ENCODE data around the gene NDFIP1.

The NDFIP1 gene

DNA sequence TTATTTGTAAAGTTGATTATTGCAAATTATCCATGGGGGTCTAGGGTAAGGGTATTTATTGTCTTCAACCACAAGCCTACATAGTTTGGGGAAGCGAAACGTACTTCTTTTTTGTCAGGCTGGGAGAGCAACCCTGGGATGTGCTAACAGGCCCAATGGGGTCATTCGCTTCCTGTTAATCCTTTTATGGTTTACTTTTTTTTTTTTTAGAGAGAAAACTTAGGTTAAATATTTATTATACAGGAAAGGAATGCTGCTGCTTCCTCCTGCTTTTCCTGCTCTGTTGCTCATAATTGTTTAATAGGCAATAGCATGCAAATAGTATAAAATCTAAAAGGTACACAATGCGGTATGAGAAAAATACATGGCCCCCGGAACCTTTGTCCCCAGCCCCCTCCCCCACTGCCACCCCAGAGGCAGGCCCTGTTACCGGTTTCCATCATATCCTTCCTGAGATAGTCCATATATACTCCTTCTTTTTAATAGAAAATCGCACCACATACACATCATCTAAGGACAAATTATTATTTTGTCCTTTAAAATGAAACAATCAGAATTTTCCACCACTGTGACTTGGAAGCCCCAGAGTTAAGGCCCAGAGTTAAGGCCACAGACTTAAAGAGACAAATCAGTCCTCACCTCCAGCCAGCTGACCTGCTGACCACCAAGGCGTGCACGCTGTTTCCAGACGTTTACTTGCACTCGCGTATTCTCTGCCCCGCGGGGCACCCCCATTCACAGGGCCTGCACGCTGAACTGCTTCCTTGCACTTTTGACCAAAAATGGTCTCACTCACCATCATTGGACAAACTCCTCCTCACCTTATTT is 83.9 kb downstream of the NDFIP1 start:
- CTCF ChIA-PET = interaction anchor here (0.6 kb wide), 2 partner anchors 19 to 356 kb away, joined by 3 read pairs; no protein-coding TSS in a partner anchor
- Histone ChIP-seq H3K4me1 (ENCODE audit: control insufficient read depth, insufficient read depth, low read length) (no peaks in the 10 kb centered on the region), H3K36me3 (ENCODE audit: control insufficient read depth in 2 of 2, insufficient read depth in 1 of 2, low read length in 2 of 2) (no peaks in the 10 kb centered on the region), H3K27ac (ENCODE audit: extremely low read depth, low read depth, low read length) (no peak overlapping the region), H3K4me3 (ENCODE audit: low read depth, low read length) (no peak overlapping the region), H3K9me3 (ENCODE audit: control insufficient read depth, insufficient read depth, low read depth, low read length) (no peaks in the 10 kb centered on the region)
- no peak for TF ChIP-seq ZNF510 (tag by site-specific recombination; IDR thresholded peaks at IDR 0.05; ENCODE audit: insufficient replicate concordance)
- no peak for TF ChIP-seq GLI4 (tag by site-specific recombination; IDR thresholded peaks at IDR 0.05)
- TF ChIP-seq ZBTB8A (tag by site-specific recombination; IDR thresholded peaks at IDR 0.05) = no peak
- TF ChIP-seq TRIM28 (IDR thresholded peaks at IDR 0.05; ENCODE audit: borderline replicate concordance, low read length) = no peak
- no peak for TF ChIP-seq HOXC10 (CRISPR knock-in tag; IDR thresholded peaks at IDR 0.05)
- TF ChIP-seq, protein P1, sequence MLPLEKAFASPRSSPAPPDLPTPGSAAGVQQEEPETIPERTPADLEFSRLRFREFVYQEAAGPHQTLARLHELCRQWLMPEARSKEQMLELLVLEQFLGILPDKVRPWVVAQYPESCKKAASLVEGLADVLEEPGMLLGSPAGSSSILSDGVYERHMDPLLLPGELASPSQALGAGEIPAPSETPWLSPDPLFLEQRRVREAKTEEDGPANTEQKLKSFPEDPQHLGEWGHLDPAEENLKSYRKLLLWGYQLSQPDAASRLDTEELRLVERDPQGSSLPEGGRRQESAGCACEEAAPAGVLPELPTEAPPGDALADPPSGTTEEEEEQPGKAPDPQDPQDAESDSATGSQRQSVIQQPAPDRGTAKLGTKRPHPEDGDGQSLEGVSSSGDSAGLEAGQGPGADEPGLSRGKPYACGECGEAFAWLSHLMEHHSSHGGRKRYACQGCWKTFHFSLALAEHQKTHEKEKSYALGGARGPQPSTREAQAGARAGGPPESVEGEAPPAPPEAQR (tag by site-specific recombination; IDR thresholded peaks at IDR 0.05) = no peak
- no peak for TF ChIP-seq ZBTB1 (tag by site-specific recombination; IDR thresholded peaks at IDR 0.05)
- TF ChIP-seq, protein P2, sequence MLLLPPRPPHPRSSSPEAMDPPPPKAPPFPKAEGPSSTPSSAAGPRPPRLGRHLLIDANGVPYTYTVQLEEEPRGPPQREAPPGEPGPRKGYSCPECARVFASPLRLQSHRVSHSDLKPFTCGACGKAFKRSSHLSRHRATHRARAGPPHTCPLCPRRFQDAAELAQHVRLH (tag by site-specific recombination; IDR thresholded peaks at IDR 0.05) = no peak
- no peak for TF ChIP-seq ZNF292 (tag by site-specific recombination; IDR thresholded peaks at IDR 0.05; ENCODE audit: borderline replicate concordance, low read depth)
- TF ChIP-seq ZNF610 (tag by site-specific recombination; IDR thresholded peaks at IDR 0.05; ENCODE audit: borderline replicate concordance) = no peak
- TF ChIP-seq ZNF114 (tag by site-specific recombination; IDR thresholded peaks at IDR 0.05) = no peak
- POLR2A ChIA-PET = no interaction called here

DNA sequence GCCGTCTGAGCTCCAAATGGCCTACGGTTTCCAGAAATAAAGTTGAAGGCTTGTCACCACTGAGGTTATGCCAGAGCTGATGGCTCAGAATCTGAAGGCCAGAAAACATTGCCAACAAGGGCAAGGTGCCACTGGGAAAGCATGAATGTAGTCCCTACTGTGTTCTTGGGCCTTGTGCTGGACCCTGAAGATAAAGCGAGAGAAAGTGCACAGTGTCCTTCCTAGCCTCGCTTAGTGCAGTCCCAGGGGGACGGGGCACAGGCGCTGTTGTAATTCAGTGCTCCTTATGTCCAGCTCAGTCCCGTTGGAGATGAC is 84.5 kb downstream of the NDFIP1 start:
- POLR2A ChIA-PET = no interaction called here
- CTCF ChIA-PET = interaction anchor here (0.5 to 0.6 kb wide), 3 partner anchors 18 to 356 kb away, joined by 3 read pairs; no protein-coding TSS in a partner anchor
- Histone ChIP-seq H3K27ac (ENCODE audit: extremely low read depth, low read depth, low read length) (no peak overlapping the region), H3K9me3 (ENCODE audit: control insufficient read depth, insufficient read depth, low read depth, low read length) (no peaks in the 10 kb centered on the region), H3K4me3 (ENCODE audit: low read depth, low read length) (no peak overlapping the region), H3K36me3 (ENCODE audit: control insufficient read depth in 2 of 2, insufficient read depth in 1 of 2, low read length in 2 of 2) (no peaks in the 10 kb centered on the region), H3K4me1 (ENCODE audit: control insufficient read depth, insufficient read depth, low read length) (no peaks in the 10 kb centered on the region)
- no peak for TF ChIP-seq ZBTB7A (tag by site-specific recombination; IDR thresholded peaks at IDR 0.05; ENCODE audit: low read depth)
- no peak for TF ChIP-seq ZNF24 (tag by site-specific recombination; IDR thresholded peaks at IDR 0.05)
- TF ChIP-seq, protein P3, sequence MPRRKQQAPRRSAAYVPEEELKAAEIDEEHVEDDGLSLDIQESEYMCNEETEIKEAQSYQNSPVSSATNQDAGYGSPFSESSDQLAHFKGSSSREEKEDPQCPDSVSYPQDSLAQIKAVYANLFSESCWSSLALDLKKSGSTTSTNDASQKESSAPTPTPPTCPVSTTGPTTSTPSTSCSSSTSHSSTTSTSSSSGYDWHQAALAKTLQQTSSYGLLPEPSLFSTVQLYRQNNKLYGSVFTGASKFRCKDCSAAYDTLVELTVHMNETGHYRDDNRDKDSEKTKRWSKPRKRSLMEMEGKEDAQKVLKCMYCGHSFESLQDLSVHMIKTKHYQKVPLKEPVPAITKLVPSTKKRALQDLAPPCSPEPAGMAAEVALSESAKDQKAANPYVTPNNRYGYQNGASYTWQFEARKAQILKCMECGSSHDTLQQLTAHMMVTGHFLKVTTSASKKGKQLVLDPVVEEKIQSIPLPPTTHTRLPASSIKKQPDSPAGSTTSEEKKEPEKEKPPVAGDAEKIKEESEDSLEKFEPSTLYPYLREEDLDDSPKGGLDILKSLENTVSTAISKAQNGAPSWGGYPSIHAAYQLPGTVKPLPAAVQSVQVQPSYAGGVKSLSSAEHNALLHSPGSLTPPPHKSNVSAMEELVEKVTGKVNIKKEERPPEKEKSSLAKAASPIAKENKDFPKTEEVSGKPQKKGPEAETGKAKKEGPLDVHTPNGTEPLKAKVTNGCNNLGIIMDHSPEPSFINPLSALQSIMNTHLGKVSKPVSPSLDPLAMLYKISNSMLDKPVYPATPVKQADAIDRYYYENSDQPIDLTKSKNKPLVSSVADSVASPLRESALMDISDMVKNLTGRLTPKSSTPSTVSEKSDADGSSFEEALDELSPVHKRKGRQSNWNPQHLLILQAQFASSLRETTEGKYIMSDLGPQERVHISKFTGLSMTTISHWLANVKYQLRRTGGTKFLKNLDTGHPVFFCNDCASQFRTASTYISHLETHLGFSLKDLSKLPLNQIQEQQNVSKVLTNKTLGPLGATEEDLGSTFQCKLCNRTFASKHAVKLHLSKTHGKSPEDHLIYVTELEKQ (tag by site-specific recombination; IDR thresholded peaks at IDR 0.05; ENCODE audit: borderline replicate concordance) = no peak

DNA sequence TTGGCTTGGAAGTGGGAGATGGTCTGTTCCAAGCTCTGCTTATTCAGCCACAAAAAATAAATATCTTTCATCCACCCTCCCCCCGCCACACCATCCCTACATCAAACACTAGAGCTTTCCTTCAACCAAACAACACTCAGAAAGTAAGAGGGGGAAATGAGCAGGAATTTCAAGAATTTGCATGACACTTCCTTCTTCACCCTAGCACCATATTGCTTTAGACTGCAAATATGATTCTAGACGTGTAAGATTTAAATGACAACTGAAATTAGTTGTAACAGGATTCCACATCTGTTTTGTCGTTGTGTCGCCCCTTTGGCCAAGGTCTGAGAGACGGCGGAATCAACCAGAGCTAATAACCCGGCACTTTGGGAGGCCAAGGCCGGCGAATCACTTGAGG is 88.5 kb downstream of the NDFIP1 start:
- Histone ChIP-seq H3K27ac (ENCODE audit: extremely low read depth, low read depth, low read length) (no peak overlapping the region), H3K36me3 (ENCODE audit: control insufficient read depth in 2 of 2, insufficient read depth in 1 of 2, low read length in 2 of 2) (no peaks in the 10 kb centered on the region), H3K4me1 (ENCODE audit: control insufficient read depth, insufficient read depth, low read length) (no peaks in the 10 kb centered on the region), H3K9me3 (ENCODE audit: control insufficient read depth, insufficient read depth, low read depth, low read length) (no peaks in the 10 kb centered on the region), H3K4me3 (ENCODE audit: low read depth, low read length) (no peak overlapping the region)
- CTCF ChIA-PET = interaction anchor here (0.5 to 0.7 kb wide), 2 partner anchors 195 to 496 kb away, joined by 3 read pairs; no protein-coding TSS in a partner anchor
- POLR2A ChIA-PET = no interaction called here
- no peak for TF ChIP-seq ZNF629 (tag by site-specific recombination; IDR thresholded peaks at IDR 0.05)
- TF ChIP-seq, protein P4, sequence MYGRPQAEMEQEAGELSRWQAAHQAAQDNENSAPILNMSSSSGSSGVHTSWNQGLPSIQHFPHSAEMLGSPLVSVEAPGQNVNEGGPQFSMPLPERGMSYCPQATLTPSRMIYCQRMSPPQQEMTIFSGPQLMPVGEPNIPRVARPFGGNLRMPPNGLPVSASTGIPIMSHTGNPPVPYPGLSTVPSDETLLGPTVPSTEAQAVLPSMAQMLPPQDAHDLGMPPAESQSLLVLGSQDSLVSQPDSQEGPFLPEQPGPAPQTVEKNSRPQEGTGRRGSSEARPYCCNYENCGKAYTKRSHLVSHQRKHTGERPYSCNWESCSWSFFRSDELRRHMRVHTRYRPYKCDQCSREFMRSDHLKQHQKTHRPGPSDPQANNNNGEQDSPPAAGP (tag by site-specific recombination; IDR thresholded peaks at IDR 0.05) = no peak
- no peak for TF ChIP-seq ZNF596 (tag by site-specific recombination; IDR thresholded peaks at IDR 0.05)
- no peak for TF ChIP-seq SCRT1 (tag by site-specific recombination; IDR thresholded peaks at IDR 0.05; ENCODE audit: borderline replicate concordance)
- TF ChIP-seq ZNF747 (tag by site-specific recombination; IDR thresholded peaks at IDR 0.05) = no peak
- TF ChIP-seq, protein P5, sequence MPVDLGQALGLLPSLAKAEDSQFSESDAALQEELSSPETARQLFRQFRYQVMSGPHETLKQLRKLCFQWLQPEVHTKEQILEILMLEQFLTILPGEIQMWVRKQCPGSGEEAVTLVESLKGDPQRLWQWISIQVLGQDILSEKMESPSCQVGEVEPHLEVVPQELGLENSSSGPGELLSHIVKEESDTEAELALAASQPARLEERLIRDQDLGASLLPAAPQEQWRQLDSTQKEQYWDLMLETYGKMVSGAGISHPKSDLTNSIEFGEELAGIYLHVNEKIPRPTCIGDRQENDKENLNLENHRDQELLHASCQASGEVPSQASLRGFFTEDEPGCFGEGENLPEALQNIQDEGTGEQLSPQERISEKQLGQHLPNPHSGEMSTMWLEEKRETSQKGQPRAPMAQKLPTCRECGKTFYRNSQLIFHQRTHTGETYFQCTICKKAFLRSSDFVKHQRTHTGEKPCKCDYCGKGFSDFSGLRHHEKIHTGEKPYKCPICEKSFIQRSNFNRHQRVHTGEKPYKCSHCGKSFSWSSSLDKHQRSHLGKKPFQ (tag by site-specific recombination; IDR thresholded peaks at IDR 0.05) = no peak
- no peak for TF ChIP-seq ZNF76 (tag by site-specific recombination; IDR thresholded peaks at IDR 0.05; ENCODE audit: borderline replicate concordance, low read depth)
- TF ChIP-seq ZNF529 (tag by site-specific recombination; IDR thresholded peaks at IDR 0.05; ENCODE audit: insufficient replicate concordance) = no peak
- no peak for TF ChIP-seq RBAK (tag by site-specific recombination; IDR thresholded peaks at IDR 0.05)

Data from HEK293 (cell line).